OCI-LY7 (cell line): ENCODE data around the gene PRR30.

Experiments
- EZH2phosphoT487 ChIP-seq: fragments of 200-600 bp; sonication (generic); IDR thresholded peaks from 2 replicates; pipeline ENCODE4 v1.6.1; 2018; ENCODE audit warnings: low read depth, borderline replicate concordance, mild to moderate bottlenecking, mixed run types, antibody characterized with exemption, low read length, moderate library complexity, mixed read lengths
- TF ChIP-seq, protein P1 (sequence below): fragments of 200-600 bp; sonication (generic); conservative IDR thresholded peaks from 2 replicates; pipeline ENCODE4 v1.5.1; 2014; ENCODE audit warnings: mild to moderate bottlenecking, antibody characterized with exemption, low read length, moderate library complexity, mixed read lengths

DNA sequence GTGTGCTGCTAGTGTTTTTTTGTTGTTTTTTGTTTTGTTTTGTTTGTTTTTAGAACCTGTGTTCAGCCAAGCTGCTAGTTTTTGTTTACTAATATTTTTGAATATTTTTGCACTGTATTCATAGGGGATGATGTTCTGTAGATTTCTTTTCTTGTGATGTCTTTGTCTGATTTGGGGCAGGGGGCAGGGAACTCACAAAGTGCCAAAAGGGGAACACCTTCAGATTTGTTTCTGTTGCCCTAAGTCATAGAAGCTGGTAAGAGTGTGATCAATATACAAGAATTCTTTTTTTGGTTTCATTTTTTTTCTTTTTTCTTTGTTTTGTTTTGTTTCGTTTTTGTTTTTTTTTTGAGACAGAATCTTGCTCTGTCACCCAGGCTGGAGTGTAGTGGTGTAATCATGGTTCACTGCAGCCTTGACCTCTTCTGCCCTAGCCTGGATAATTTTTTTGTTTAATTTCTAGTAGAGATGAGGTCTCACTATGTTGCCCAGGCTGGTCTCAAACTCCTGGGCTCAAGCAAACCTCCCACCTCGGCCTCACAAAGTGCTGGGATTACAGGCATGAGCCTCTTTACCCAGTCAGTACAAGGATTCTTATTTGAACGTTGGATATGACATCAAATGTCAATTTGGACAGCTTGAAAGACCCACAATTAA lies 40.3 kb upstream of the PRR30 start:
- TF ChIP-seq, protein P1, sequence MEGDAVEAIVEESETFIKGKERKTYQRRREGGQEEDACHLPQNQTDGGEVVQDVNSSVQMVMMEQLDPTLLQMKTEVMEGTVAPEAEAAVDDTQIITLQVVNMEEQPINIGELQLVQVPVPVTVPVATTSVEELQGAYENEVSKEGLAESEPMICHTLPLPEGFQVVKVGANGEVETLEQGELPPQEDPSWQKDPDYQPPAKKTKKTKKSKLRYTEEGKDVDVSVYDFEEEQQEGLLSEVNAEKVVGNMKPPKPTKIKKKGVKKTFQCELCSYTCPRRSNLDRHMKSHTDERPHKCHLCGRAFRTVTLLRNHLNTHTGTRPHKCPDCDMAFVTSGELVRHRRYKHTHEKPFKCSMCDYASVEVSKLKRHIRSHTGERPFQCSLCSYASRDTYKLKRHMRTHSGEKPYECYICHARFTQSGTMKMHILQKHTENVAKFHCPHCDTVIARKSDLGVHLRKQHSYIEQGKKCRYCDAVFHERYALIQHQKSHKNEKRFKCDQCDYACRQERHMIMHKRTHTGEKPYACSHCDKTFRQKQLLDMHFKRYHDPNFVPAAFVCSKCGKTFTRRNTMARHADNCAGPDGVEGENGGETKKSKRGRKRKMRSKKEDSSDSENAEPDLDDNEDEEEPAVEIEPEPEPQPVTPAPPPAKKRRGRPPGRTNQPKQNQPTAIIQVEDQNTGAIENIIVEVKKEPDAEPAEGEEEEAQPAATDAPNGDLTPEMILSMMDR = no peak
- no peak for TF ChIP-seq EZH2phosphoT487
